H1 (cell line): ENCODE measurements around the gene GPA33. TPM values are rescaled to one million over a fixed set of nuclear protein-coding genes. Genes with fewer than 3 reads are reported as not detected.

ENCODE experiments used
- CTCF ChIA-PET: fragments of 300-600 bp; sonication (Branson Sonifier 250); formaldehyde crosslinking; loops from one replicate; lab custom pipeline; 2021; ENCODE audit not compliant: partially characterized antibody; lab: Charles Lee
- POLR2A ChIA-PET: fragments of 300-600 bp; sonication (Branson Sonifier 250); formaldehyde crosslinking; loops from one replicate; lab custom pipeline; 2021; ENCODE audit warnings: inconsistent platforms; ENCODE audit not compliant: partially characterized antibody; lab: Charles Lee
- DNase-seq, 2 experiments: peaks; one replicate each; pipeline versions ENCODE4 v3.0.0 to v3.0.0-alpha.2; 2010 to 2022; ENCODE audit warnings: low spot score in 2 of 2, low read depth in 1 of 2, mixed read lengths in 1 of 2
- FAIRE-seq: peaks from 2 replicates; lab custom pipeline; 2011; peaks lifted over from hg19 to GRCh38; lab: Jason Lieb, UNC
- H2AFZ ChIP-seq: 2 replicates; pipeline ENCODE4 v1.8.1; 2012; ENCODE audit warnings: low read length, inconsistent platforms
- H2AK5ac ChIP-seq: 2 replicates; pipeline ENCODE4 v1.6.1; 2013; ENCODE audit warnings: low read depth, low read length
- H2BK120ac ChIP-seq: replicated peaks from 2 replicates; pipeline ENCODE3; 2013; ENCODE audit warnings: low read depth, low read length, inconsistent platforms
- H2BK12ac ChIP-seq: 2 replicates; pipeline ENCODE4 v1.6.1; 2013; ENCODE audit warnings: low read depth, low read length
- H2BK15ac ChIP-seq: 2 replicates; pipeline ENCODE4 v1.6.1; 2013; ENCODE audit warnings: low read length
- H2BK20ac ChIP-seq: 2 replicates; pipeline ENCODE4 v1.6.1; 2013; ENCODE audit warnings: low read length
- H2BK5ac ChIP-seq: 2 replicates; pipeline ENCODE4 v1.6.1; 2013; ENCODE audit warnings: low read depth, low read length
- H3K14ac ChIP-seq: 2 replicates; pipeline ENCODE4 v1.6.1; 2013; ENCODE audit warnings: inconsistent platforms; ENCODE audit not compliant: insufficient read length
- H3K18ac ChIP-seq: 2 replicates; pipeline ENCODE4 v1.6.1; 2013; ENCODE audit warnings: low read length; ENCODE audit errors: extremely low read depth
- H3K23ac ChIP-seq: 2 replicates; pipeline ENCODE4 v1.6.1; 2013; ENCODE audit warnings: inconsistent platforms; ENCODE audit not compliant: insufficient read length
- H3K23me2 ChIP-seq: 2 replicates; pipeline ENCODE4 v1.6.1; 2013; ENCODE audit warnings: low read depth, low read length
- H3K27ac ChIP-seq: 2 replicates; pipeline ENCODE4 v1.6.1; 2011; ENCODE audit warnings: low read depth, low read length, inconsistent platforms
- H3K27me3 ChIP-seq, 4 experiments: replicated peaks in 1 of 4; 1 replicate in 1 of 4; 2 replicates in 3 of 4; pipeline versions ENCODE4 v1.6.1 to v1.8.1; 2011 to 2013; ENCODE audit warnings: low read length in 3 of 4, mild to moderate bottlenecking in 3 of 4, inconsistent platforms in 2 of 4, mixed read lengths in 2 of 4, moderate library complexity in 1 of 4; ENCODE audit not compliant: control insufficient read depth in 3 of 4, insufficient read depth in 3 of 4; ENCODE audit errors: extremely low read depth in 1 of 4
- H3K36me3 ChIP-seq, 4 experiments: 2 replicates each; pipeline versions ENCODE4 v1.6.1 to v1.8.1; 2011 to 2013; ENCODE audit warnings: mild to moderate bottlenecking in 4 of 4, low read length in 3 of 4, moderate library complexity in 2 of 4, control low read depth in 1 of 4, inconsistent platforms in 1 of 4; ENCODE audit not compliant: insufficient read depth in 4 of 4, control insufficient read depth in 2 of 4
- H3K4ac ChIP-seq: replicated peaks from 2 replicates; pipeline ENCODE3; 2013; ENCODE audit warnings: low read length, low read depth, mixed read lengths, inconsistent platforms; ENCODE audit not compliant: insufficient read length
- H3K4me1 ChIP-seq, 4 experiments: replicated peaks in 1 of 4; 1 replicate in 1 of 4; 2 replicates in 3 of 4; pipeline versions ENCODE4 v1.6.1 to v1.8.1; 2011 to 2013; ENCODE audit warnings: low read length in 3 of 4, inconsistent platforms in 2 of 4, mixed read lengths in 1 of 4; ENCODE audit not compliant: insufficient read depth in 4 of 4, control insufficient read depth in 3 of 4
- H3K4me2 ChIP-seq, 2 experiments: 2 replicates each; pipeline versions ENCODE4 v1.6.1 to v1.8.1; 2011 to 2013; ENCODE audit warnings: low read depth in 2 of 2, low read length in 2 of 2, control low read depth in 1 of 2, inconsistent platforms in 1 of 2, mild to moderate bottlenecking in 1 of 2; ENCODE audit not compliant: insufficient read depth in 1 of 2
- H3K4me3 ChIP-seq, 4 experiments: fragments of 200-600, 300-600 bp in 1 of 4; sonication (generic), shearing (Covaris generic), sonication (Bioruptor Twin) in 1 of 4; 2 replicates each; pipeline versions ENCODE4 v1.5.1 to v1.8.1; 2011 to 2016; ENCODE audit warnings: low read length in 4 of 4, low read depth in 3 of 4, control low read depth in 2 of 4, inconsistent platforms in 2 of 4, mild to moderate bottlenecking in 2 of 4, mixed read lengths in 1 of 4, moderate library complexity in 1 of 4; ENCODE audit not compliant: insufficient read depth in 2 of 4; ENCODE audit errors: extremely low read depth in 1 of 4
- H3K56ac ChIP-seq: replicated peaks from 2 replicates; pipeline ENCODE3; 2013; ENCODE audit warnings: low read depth, mild to moderate bottlenecking, mixed read lengths, low read length, inconsistent platforms; ENCODE audit not compliant: insufficient read length
- H3K79me1 ChIP-seq: 2 replicates; pipeline ENCODE4 v1.6.1; 2013; ENCODE audit warnings: low read depth, low read length, control low read depth
- H3K79me2 ChIP-seq, 2 experiments: 2 replicates each; pipeline versions ENCODE4 v1.6.1 to v1.8.1; 2012 to 2013; ENCODE audit warnings: low read length in 2 of 2, mild to moderate bottlenecking in 2 of 2, inconsistent platforms in 1 of 2; ENCODE audit not compliant: insufficient read depth in 2 of 2, control insufficient read depth in 1 of 2
- H3K9ac ChIP-seq, 4 experiments: replicated peaks in 1 of 4; 1 replicate in 1 of 4; 2 replicates in 3 of 4; pipeline versions ENCODE4 v1.6.1 to v1.8.1; 2011 to 2013; ENCODE audit warnings: low read depth in 3 of 4, low read length in 3 of 4, control low read depth in 2 of 4, mild to moderate bottlenecking in 2 of 4, moderate library complexity in 2 of 4, inconsistent platforms in 1 of 4; ENCODE audit errors: extremely low read depth in 1 of 4
- H3K9me3 ChIP-seq, 2 experiments: 2 replicates each; pipeline versions ENCODE4 v1.6.1 to v1.8.1; 2012 to 2013; ENCODE audit warnings: mild to moderate bottlenecking in 2 of 2, moderate library complexity in 2 of 2, control low read depth in 1 of 2, inconsistent platforms in 1 of 2, low read depth in 1 of 2, low read length in 1 of 2, mixed read lengths in 1 of 2; ENCODE audit not compliant: insufficient read depth in 2 of 2
- H4K20me1 ChIP-seq, 2 experiments: replicated peaks in 1 of 2; 2 replicates each; pipeline versions ENCODE3 to v1.8.1; 2011 to 2013; ENCODE audit warnings: inconsistent platforms in 2 of 2, low read length in 2 of 2, mild to moderate bottlenecking in 1 of 2; ENCODE audit not compliant: insufficient read depth in 2 of 2, control insufficient read depth in 1 of 2
- H4K5ac ChIP-seq: 2 replicates; pipeline ENCODE4 v1.6.1; 2013; ENCODE audit warnings: low read length, low read depth, mixed read lengths, inconsistent platforms; ENCODE audit not compliant: insufficient read length
- H4K8ac ChIP-seq: 2 replicates; pipeline ENCODE4 v1.8.0; 2013; ENCODE audit warnings: mild to moderate bottlenecking, moderate library complexity, low read length, inconsistent platforms; ENCODE audit not compliant: insufficient read depth; ENCODE audit errors: extremely low read depth
- H4K91ac ChIP-seq: replicated peaks from 2 replicates; pipeline ENCODE3; 2013; ENCODE audit warnings: low read length, mixed read lengths, inconsistent platforms; ENCODE audit not compliant: insufficient read length
- EZH2 ChIP-seq: fragments of 200-600 bp; sonication (generic); IDR thresholded peaks from 2 replicates; pipeline ENCODE4 v1.7.1; 2012; ENCODE audit warnings: low read depth, mild to moderate bottlenecking, moderate library complexity, low read length, inconsistent platforms; ENCODE audit not compliant: severe bottlenecking
- GABPA ChIP-seq: IDR thresholded peaks from 2 replicates; pipeline ENCODE4 v1.6.1; 2011; ENCODE audit warnings: mild to moderate bottlenecking, low read length, moderate library complexity, borderline replicate concordance; ENCODE audit not compliant: insufficient read depth
- RBBP5 ChIP-seq: IDR thresholded peaks from 2 replicates; pipeline ENCODE4 v1.7.1; 2012; ENCODE audit warnings: low read depth, mild to moderate bottlenecking, inconsistent platforms, low read length, moderate library complexity, borderline replicate concordance
- SP1 ChIP-seq: IDR thresholded peaks from 2 replicates; pipeline ENCODE4 v1.6.1; 2011; ENCODE audit warnings: low read depth, low read length
- SP2 ChIP-seq: IDR thresholded peaks from 2 replicates; pipeline ENCODE4 v1.6.1; 2012; ENCODE audit warnings: mild to moderate bottlenecking, low read length, inconsistent platforms
- TBP ChIP-seq: IDR thresholded peaks from 2 replicates; pipeline ENCODE4 v1.6.1; 2011; ENCODE audit warnings: low read depth, low read length, improper control_type of control experiment
- TEAD4 ChIP-seq: IDR thresholded peaks from 2 replicates; pipeline ENCODE4 v1.6.1; 2012; ENCODE audit warnings: low read depth, low read length, inconsistent platforms, mixed read lengths
- WGBS, 2 experiments: shearing (Covaris generic) in 1 of 2; methylation state at CpG; one replicate each; pipeline versions ENCODE4 v1.1.6 to v1.1.7; 2013 to 2015; ENCODE audit warnings: low lambda C conversion rate in 2 of 2, mixed read lengths in 2 of 2, inconsistent platforms in 1 of 2, low coverage in 1 of 2, missing lambda C conversion rate in 1 of 2; ENCODE audit not compliant: insufficient replicate concordance in 2 of 2, insufficient coverage in 1 of 2, insufficient read length in 1 of 2; ENCODE audit errors: extremely low coverage in 1 of 2, missing lambda C conversion rate in 1 of 2; 5-methylcytosine and 5-hydroxymethylcytosine counted together
- polyA plus RNA-seq, 7 experiments: library from polyadenylated mRNA; depleted of rRNA in 3 of 7; stranded (reverse) in 5 of 7; unstranded in 2 of 7; fragments of >200 nt in 5 of 7; fragments of 200-250 nt in 2 of 7; gene quantifications; 1 replicate in 5 of 7; 2 replicates in 1 of 7; 4 replicates in 1 of 7; pipeline versions ENCODE4 v1.2.1 to v1.2.3, GENCODE V29; 2011 to 2013; ENCODE audit warnings: missing spikeins in 2 of 7, mixed read lengths in 2 of 7
- total RNA-seq: library from RNA; stranded (reverse); fragmentation: NEBNext Ultra II Directional; extraction: Animal tissue kit (Norgen Biotek cat#: 25700); gene quantifications from 2 replicates; pipeline ENCODE4 v1.2.1, GENCODE V29; 2021

GPA33 gene
- total and polyA plus RNA-seq, 2 of the 8 experiments (the other 6 are each of a cell fraction or from before 2014, with no cell fraction given), result 0.19 to 0.67 TPM

DNA sequence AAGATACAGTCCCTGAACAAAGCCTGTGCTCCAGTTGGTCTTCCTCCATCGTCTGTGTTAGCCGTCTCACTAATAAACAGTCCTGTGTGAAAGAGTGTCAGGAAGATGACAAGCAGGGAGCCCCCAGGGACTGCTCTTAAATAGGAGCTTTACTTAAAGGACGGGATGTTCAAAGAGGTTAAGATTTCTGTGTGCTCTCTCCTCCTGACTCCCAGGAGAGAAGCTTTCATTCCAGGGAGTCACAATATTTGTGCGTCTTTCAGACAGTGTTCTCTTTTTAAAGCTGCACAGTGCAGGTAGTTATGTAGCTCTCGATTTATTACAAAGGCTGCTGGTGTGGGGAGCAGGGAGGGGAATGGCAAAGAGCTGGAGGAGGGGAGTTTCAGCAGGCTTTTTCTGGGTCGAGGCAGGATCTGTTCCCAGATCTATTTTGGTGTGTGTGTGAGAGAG lies 47.2 kb upstream of the GPA33 start:
- Histone ChIP-seq H3K4me1 (peaks cover 2 to 18% (median 11%) of the 10 kb centered on the region in 4 experiments; a peak in 5 of 7 replicates), H3K23me2 (no peaks in the 10 kb centered on the region), H3K14ac (no peak overlapping the region), H2BK15ac (no peak overlapping the region), H4K20me1 (no peaks in the 10 kb centered on the region), H2AFZ (peak overlapping the region; percentile 88; the same call in 1 of the 2 replicates), H3K4me3 (no peak overlapping the region), H3K18ac (peak overlapping the region; percentile 25; the same call in 1 of the 2 replicates), H2BK120ac (no peak overlapping the region), H3K56ac (no peak overlapping the region), H3K4ac (no peak overlapping the region), H3K9me3 (no peaks in the 10 kb centered on the region), H3K9ac (no peak overlapping the region), H3K4me2 (no peak overlapping the region), H4K91ac (peak overlapping the region; percentile 42), H3K27me3 (no peaks in the 10 kb centered on the region), H3K23ac (no peak overlapping the region), H2BK20ac (peak overlapping the region; percentile 49; the same call in 1 of the 2 replicates), H3K27ac (no peak overlapping the region), H2BK12ac (peak overlapping the region; percentile 40; the same call in 1 of the 2 replicates), H3K79me2 (no peaks in the 10 kb centered on the region), H4K5ac (no peak overlapping the region), H2AK5ac (no peak overlapping the region), H3K79me1 (no peaks in the 10 kb centered on the region), H2BK5ac (0 out of 2 replicates have a peak overlapping the region, but pooled peaks have one; percentile 10), H4K8ac (no peak overlapping the region)
- ChIA-PET CTCF (interaction anchor here (0.9 to 9.3 kb wide), 7 partner anchors 11 to 83 kb away, joined by 3 to 81 read pairs (median 6); partner anchors contain the start of gene POU2F1), POLR2A (interaction anchor here (0.9 to 3.2 kb wide), 4 partner anchors 11 to 83 kb away, joined by 3 to 14 read pairs (median 8); partner anchors contain the start of gene POU2F1)
- WGBS, 2 experiments, result 75% methylated on average over 6 of the region's 6 CpGs; no CpG with 5 or more reads in 1 of the 2 experiments
- DNase-seq, result no peak
- FAIRE-seq, result no peak
- no peak for TF ChIP-seq TEAD4
- TF ChIP-seq TBP, result no peak
- TF ChIP-seq RBBP5, result no peak
- no peak for TF ChIP-seq EZH2
- no peak for TF ChIP-seq GABPA
- TF ChIP-seq SP1, result no peak
- no peak for TF ChIP-seq SP2
- TF ChIP-seq, all 59 proteins: peak for 0
- H3K36me3 ChIP-seq, result no peaks in the 10 kb centered on the region
